Colonic mucosa (tissue), 4 donors: ENCODE data around the gene VPS26B. TPM values are rescaled to one million over a fixed set of nuclear protein-coding genes. Genes with fewer than 3 reads are reported as not detected.
"Not testable (repeated sequence)": the region's sequence is repeated elsewhere in the genome, so short reads cannot be mapped to it uniquely, and the experiment has no call there.

ENCODE experiments used
- DNase-seq: peaks from one replicate; pipeline ENCODE4 v3.0.0-alpha.2; 2020
- H3K27ac ChIP-seq: fragments of 200-600 bp; one replicate; pipeline ENCODE4 v1.8.0; 2021
- H3K27me3 ChIP-seq: fragments of 200-600 bp; one replicate; pipeline ENCODE4 v1.8.0; 2021
- H3K36me3 ChIP-seq: fragments of 200-600 bp; one replicate; pipeline ENCODE4 v1.8.0; 2021
- H3K4me1 ChIP-seq: fragments of 200-600 bp; one replicate; pipeline ENCODE4 v1.8.0; 2021; ENCODE audit warnings: mild to moderate bottlenecking
- H3K4me3 ChIP-seq: fragments of 200-600 bp; one replicate; pipeline ENCODE4 v1.8.0; 2021
- H3K9ac ChIP-seq, 2 donors: one replicate each; pipeline ENCODE4 v1.7.0; 2013; ENCODE audit warnings: control low read depth in 2 of 2, low read depth in 2 of 2, low read length in 2 of 2
- H3K9me3 ChIP-seq: fragments of 200-600 bp; one replicate; pipeline ENCODE4 v1.8.0; 2021
- intact Hi-C: fragments of 100-400 bp; cut with DNase I; formaldehyde crosslinking; loops from one replicate; pipeline ENCODE4 v1.14.1; 2022
- total RNA-seq, 2 donors: library from RNA; stranded (reverse); fragmentation: NEBNext Ultra II Directional in 1 of 2; extraction: Animal tissue kit (Norgen Biotek cat#: 25700) in 1 of 2; gene quantifications; one replicate each; pipeline ENCODE4 v1.2.1, GENCODE V29; 2021
- TF ChIP-seq, protein P1 (sequence below): fragments of 200-600 bp; IDR thresholded peaks from one replicate; pipeline ENCODE4 v1.8.0; 2022; ENCODE audit warnings: antibody characterized with exemption, mild to moderate bottlenecking
- donor health status: healthy.
- donor health status: DM: no; HTN: no; CAD: no.
- donor health status: DM: no; HTN: no; CAD: no.

The VPS26B gene
- total RNA-seq, 2 donors from 2014 or later: 41.4 to 47.4 TPM

DNA sequence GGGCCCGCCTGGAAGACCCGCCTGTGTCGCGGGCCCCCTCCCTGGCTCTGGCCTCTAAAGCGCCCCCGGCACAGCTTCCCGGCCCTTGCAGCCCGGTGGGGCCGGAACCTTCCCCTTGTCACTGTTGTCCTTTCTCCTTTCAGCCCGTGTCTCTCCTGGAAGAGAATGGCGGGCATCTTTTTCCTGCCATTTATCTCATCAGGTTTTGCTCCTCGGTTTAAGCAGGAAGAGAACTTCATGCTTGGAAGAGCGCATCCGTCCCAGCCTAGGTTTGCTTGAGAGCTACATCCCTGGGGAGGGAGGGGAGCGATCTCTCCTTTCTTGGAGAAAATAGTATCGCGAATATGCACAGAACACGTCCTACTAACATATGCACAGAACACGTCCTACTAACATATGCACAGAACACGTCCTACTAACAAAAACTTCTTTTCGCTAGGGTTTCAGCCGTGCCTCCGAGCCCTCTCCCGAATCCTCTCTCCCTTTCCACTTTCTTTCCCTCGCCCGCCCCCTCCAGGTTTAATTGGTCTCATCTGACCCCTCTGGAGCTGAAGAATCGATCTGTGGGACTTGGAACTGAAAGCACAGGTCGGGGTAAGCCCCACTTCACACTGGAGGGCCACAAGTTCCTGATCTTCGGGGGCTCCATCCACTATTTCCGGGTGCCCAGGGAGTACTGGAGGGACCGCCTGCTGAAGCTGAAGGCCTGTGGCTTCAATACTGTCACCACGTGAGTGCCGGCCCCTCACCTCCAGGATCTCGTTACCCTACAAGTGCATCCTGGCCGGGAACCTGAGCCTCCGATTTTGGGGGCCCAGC lies 52.9 kb downstream of the VPS26B start:
- intact Hi-C loops: no loop called here
- DNase-seq: no peak
- H3K9ac ChIP-seq: no peak overlapping the region
- H3K9me3 ChIP-seq: no peaks in the 10 kb centered on the region
- peaks cover 53% of the 10 kb centered on the region for H3K27me3 ChIP-seq
- H3K4me3 ChIP-seq: no peak overlapping the region
- H3K27ac ChIP-seq: no peak overlapping the region
- no peaks in the 10 kb centered on the region for H3K36me3 ChIP-seq
- TF ChIP-seq, protein P1, sequence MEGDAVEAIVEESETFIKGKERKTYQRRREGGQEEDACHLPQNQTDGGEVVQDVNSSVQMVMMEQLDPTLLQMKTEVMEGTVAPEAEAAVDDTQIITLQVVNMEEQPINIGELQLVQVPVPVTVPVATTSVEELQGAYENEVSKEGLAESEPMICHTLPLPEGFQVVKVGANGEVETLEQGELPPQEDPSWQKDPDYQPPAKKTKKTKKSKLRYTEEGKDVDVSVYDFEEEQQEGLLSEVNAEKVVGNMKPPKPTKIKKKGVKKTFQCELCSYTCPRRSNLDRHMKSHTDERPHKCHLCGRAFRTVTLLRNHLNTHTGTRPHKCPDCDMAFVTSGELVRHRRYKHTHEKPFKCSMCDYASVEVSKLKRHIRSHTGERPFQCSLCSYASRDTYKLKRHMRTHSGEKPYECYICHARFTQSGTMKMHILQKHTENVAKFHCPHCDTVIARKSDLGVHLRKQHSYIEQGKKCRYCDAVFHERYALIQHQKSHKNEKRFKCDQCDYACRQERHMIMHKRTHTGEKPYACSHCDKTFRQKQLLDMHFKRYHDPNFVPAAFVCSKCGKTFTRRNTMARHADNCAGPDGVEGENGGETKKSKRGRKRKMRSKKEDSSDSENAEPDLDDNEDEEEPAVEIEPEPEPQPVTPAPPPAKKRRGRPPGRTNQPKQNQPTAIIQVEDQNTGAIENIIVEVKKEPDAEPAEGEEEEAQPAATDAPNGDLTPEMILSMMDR: no peak
- H3K4me1 ChIP-seq: no peaks in the 10 kb centered on the region

DNA sequence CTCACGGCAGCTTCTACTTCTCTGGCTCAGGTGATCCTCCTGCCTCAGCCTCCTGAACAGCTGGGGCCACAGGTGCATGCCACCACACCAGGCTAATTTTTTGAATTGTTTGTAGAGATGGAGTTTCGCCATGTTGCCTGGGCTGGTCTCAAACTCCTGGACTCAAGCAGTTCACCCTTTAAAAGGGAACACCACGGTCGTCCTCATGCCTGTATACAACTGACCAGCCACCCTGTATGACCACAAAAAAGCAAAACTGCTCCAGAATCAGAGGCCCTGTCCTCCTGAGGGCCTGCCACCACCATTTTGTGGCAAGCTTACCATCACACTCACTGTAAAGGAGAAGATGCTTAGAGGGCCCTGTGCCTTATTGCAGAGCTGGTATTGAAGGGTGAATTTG lies 53.9 kb downstream of the VPS26B start:
- peaks cover 43% of the 10 kb centered on the region for H3K27me3 ChIP-seq
- H3K4me1 ChIP-seq: no peaks in the 10 kb centered on the region
- TF ChIP-seq, protein P1: no peak
- no peak overlapping the region for H3K4me3 ChIP-seq
- H3K9ac ChIP-seq: no peak overlapping the region
- H3K36me3 ChIP-seq: no peaks in the 10 kb centered on the region
- no peak for DNase-seq
- intact Hi-C loops: no loop called here
- H3K27ac ChIP-seq: no peak overlapping the region
- H3K9me3 ChIP-seq: no peaks in the 10 kb centered on the region

DNA sequence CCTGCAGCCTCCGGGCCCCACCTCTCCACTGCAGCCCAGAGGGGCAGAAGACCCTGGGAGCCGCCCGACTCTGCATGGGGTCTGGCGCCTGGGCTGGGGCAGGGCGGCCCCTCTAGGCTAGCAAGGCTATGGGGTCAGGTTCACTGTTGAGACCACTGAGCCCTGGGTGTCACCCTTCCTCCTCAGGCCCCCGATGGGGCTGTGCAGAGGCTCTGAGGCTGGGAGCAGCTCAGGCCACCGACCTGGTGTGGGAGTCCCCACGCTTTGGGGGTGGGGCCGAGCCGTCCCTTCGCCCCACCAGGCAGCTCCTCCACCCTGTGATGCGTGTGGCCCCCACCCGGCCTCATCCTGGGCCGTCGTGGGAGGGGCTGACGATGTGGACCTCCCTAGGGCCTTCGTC lies 57.2 kb downstream of the VPS26B start:
- H3K4me3 ChIP-seq, DNase-seq, H3K27ac ChIP-seq, H3K9me3 ChIP-seq, H3K4me1 ChIP-seq, intact Hi-C loops, H3K9ac ChIP-seq, H3K36me3 ChIP-seq: not testable (repeated sequence)
- H3K27me3 ChIP-seq: peaks cover 16% of the 10 kb centered on the region

DNA sequence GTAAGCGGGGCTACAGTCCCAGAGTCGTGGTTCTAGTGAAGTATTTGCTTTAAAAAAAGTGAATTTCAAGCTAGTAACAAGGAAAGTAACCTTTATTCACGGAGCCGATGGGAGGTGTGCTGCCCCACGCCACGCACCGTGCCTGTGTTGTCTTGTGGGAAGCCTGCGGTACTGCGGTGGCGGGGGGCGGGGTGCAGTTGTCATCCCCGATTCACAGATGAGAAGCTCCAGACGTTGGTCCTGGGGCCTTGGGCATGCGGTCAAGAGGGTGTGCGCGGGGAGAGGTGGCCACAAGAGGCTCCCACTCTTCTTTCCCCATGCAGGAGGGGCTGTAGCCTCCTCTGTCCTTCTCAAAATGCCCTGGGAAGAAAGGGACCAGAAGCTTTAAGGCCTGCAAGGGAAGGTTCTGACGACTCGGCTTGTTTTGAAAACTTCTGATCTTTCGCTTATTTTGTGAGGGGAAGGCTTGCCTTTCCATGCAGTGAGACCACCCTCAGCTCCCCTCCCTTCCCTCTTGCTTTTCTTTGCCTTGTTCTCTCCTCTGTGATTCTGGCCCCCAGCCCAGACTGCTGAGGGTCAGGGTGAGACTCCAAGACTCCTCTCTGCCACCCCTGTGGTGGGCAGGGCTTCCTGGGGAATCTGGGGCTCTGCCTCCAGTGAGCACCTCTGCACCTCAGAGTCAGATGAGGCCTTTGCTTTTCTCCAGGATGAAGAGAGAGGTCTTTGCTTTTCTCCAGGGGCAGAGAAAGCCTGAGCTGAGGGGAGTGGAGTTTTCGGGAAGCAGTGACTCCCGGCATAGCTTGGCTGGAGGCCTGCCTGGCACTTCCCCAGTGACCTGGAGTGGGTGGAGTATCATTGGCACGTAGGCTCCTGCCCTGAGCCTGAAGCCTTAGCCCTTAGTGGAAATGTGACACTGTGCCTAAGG lies 57.9 kb downstream of the VPS26B start:
- no peak overlapping the region for H3K9ac ChIP-seq
- no peaks in the 10 kb centered on the region for H3K4me1 ChIP-seq
- H3K9me3 ChIP-seq: no peaks in the 10 kb centered on the region
- peaks cover 8% of the 10 kb centered on the region for H3K27me3 ChIP-seq
- intact Hi-C loops: no loop called here
- TF ChIP-seq, protein P1: no peak
- H3K36me3 ChIP-seq: no peaks in the 10 kb centered on the region
- H3K27ac ChIP-seq: no peak overlapping the region
- DNase-seq: no peak
- no peak overlapping the region for H3K4me3 ChIP-seq

DNA sequence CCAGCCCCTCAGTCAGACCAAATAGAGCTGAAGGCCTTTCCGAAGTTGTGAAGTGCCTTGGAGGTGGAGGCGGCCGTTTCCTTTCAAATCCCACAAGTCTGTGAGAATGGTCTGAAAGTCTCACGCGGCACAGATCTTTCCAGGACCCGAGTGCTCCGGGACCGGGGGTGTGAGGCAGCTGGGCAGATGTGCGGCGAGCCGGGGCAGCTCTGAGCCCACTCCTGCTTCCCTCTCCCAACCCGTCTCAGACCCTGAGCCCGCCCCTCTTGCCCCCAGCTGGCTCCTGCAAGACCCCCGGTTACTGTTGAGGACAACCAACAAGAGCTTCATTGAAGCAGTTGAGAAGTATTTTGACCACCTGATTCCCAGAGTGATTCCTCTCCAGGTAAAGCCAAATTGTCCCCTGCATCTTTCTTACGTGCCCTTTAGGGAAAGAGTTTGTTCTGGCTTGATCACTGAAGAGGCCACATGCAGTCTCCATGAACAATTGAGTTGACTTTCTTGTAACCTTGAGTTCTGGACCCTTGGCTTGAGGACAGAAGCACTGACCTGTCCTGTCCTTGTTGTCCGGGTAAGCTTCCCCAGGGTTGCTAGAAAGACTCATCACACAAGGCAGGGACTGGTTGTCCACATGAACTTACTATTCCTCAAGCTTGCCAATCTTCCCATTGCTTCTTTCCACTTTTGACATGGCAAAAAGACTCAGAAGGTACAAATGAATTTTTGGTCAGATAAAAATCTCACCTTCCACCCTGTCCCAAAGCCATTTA lies 59.2 kb downstream of the VPS26B start:
- H3K36me3 ChIP-seq: no peaks in the 10 kb centered on the region
- intact Hi-C loops: no loop called here
- no peak for DNase-seq

DNA sequence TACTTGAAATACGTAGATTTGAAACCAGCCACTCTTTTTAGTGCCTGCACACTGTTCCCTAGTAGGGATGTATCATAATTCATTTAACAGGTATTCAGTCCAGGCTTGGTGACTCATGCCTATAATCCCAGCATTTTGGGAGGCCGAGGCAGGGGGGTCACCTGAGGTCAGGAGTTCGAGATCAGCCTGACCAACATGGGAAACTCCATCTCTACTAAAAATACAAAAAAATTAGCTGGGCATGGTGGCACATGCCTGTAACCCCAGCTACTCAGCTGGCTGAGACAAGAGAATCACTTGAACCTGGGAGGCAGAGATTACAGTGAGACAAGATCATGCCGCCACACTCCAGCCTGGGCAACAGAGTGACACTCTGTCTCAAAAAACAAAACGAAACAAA lies 59.9 kb downstream of the VPS26B start:
- intact Hi-C loops, H3K27ac ChIP-seq, DNase-seq, H3K36me3 ChIP-seq, H3K4me3 ChIP-seq, H3K9me3 ChIP-seq, H3K9ac ChIP-seq, H3K27me3 ChIP-seq, H3K4me1 ChIP-seq: not testable (repeated sequence)

More for the DNA sequence above, 59.2 kb downstream of the VPS26B start:
- H3K4me3 ChIP-seq: no peak overlapping the region
- TF ChIP-seq, protein P1: no peak
- H3K9me3 ChIP-seq: no peaks in the 10 kb centered on the region
- no peaks in the 10 kb centered on the region for H3K27me3 ChIP-seq
- H3K9ac ChIP-seq: no peak overlapping the region
- no peaks in the 10 kb centered on the region for H3K4me1 ChIP-seq
- no peak overlapping the region for H3K27ac ChIP-seq
